ENCODE measurements around the gene MOGAT2. TPM values are rescaled to one million over a fixed set of nuclear protein-coding genes. Genes with fewer than 3 reads are reported as not detected.

MOGAT2 gene
- total and polyA plus RNA-seq, 2 of the 4 experiments (the other 2 are of a cell fraction), result not detected

GRCh38 chr11:75760243-75760642 is 42.6 kb downstream of the MOGAT2 start:
- Histone ChIP-seq H4K5ac (ENCODE audit: low read depth, low read length) (no peak overlapping the region), H3K27ac (ENCODE audit: insufficient read depth, low read length) (no peak overlapping the region), H2AK5ac (ENCODE audit: low read depth, low read length) (no peak overlapping the region), H3K56ac (ENCODE audit: extremely low read depth, insufficient read depth, low read length) (no peak overlapping the region), H2AK9ac (replicated peaks; ENCODE audit: low read depth, low read length, poor library complexity) (no peak overlapping the region), H2AFZ (replicated peaks; ENCODE audit: low read length, poor library complexity) (no peak overlapping the region), H4K20me1 (ENCODE audit: insufficient read depth, low read length) (no peaks in the 10 kb centered on the region), H3K79me1 (ENCODE audit: low read depth in 1 of 2, low read length in 2 of 2) (no peaks in the 10 kb centered on the region), H3K4me2 (ENCODE audit: low read depth, low read length) (no peak overlapping the region), H3K9me1 (ENCODE audit: insufficient read depth, low read length) (no peaks in the 10 kb centered on the region; the same call in 1 of the 2 replicates), H4K8ac (ENCODE audit: low read depth in 2 of 2, low read length in 2 of 2) (no peak overlapping the region), H2BK20ac (ENCODE audit: low read depth, low read length) (no peak overlapping the region), H3K9me3 (ENCODE audit: control insufficient read depth, insufficient read depth, low read length) (no peaks in the 10 kb centered on the region), H3K36me3 (ENCODE audit: control insufficient read depth, insufficient read depth, low read length) (no peaks in the 10 kb centered on the region), H3K4me1 (ENCODE audit: control insufficient read depth, insufficient read depth, low read length) (peaks cover 4% of the 10 kb centered on the region), H3K27me3 (ENCODE audit: control insufficient read depth, insufficient read depth, low read length) (peaks cover 8% of the 10 kb centered on the region; the same call in 1 of the 2 replicates), H2BK5ac (ENCODE audit: low read depth, low read length, poor library complexity, severe bottlenecking) (no peak overlapping the region), H3K23ac (ENCODE audit: low read depth, low read length) (no peak overlapping the region), H2BK120ac (ENCODE audit: low read depth, low read length) (no peak overlapping the region), H3K9ac (ENCODE audit: low read depth, low read length) (no peak overlapping the region), H4K91ac (ENCODE audit: insufficient read depth, low read depth, low read length) (no peak overlapping the region), H3K14ac (replicated peaks; ENCODE audit: low read depth, low read length) (no peak overlapping the region), H3K4ac (ENCODE audit: low read depth, low read length) (no peak overlapping the region), H3K18ac (ENCODE audit: low read depth, low read length) (no peak overlapping the region), H2BK15ac (ENCODE audit: low read depth, low read length) (no peak overlapping the region), H3K4me3 (ENCODE audit: insufficient read depth, low read depth, low read length) (no peak overlapping the region)
- DNase-seq, result no peak
- no peak for ATAC-seq (ENCODE audit: low read depth)
- intact Hi-C loops (cut with micrococcal nuclease), result no loop called here
- in situ Hi-C loops (cut with MboI; ENCODE audit: low sequenced_read_pairs), result no loop called here
- POLR2A ChIA-PET (ENCODE audit: unreplicated experiment), result no interaction called here
- BruUV-seq (replicated peaks), result no TSS peak
- dilution Hi-C loops (cut with HindIII; ENCODE audit: low sequenced_read_pairs, unreplicated experiment), result no loop called here
- CTCF ChIA-PET, result no interaction called here
- TF ChIP-seq BHLHE40 (IDR thresholded peaks at IDR 0.05; ENCODE audit: low read depth, low read length) (no peak), CHD1 (IDR thresholded peaks at IDR 0.05; ENCODE audit: low read depth, low read length) (no peak), MAFK (IDR thresholded peaks at IDR 0.05; ENCODE audit: low read depth, low read length) (no peak), RCOR1 (IDR thresholded peaks at IDR 0.05; ENCODE audit: insufficient replicate concordance, low read length) (no peak), CTCF (conservative IDR thresholded peaks at IDR 0.05; ENCODE audit: low read depth, low read length) (no peak), RFX5 (IDR thresholded peaks at IDR 0.05; ENCODE audit: low read depth, low read length) (no peak), NFE2L2 (IDR thresholded peaks at IDR 0.05; ENCODE audit: low read depth, low read length) (no peak), USF2 (IDR thresholded peaks at IDR 0.05; ENCODE audit: low read depth, low read length) (no peak), SMC3 (IDR thresholded peaks at IDR 0.05; ENCODE audit: low read depth, low read length) (no peak)
